Loucy (cell line): ENCODE results near the gene KLHDC8A.

ENCODE experiments used
- EZH2phosphoT487 ChIP-seq: fragments of 200-600 bp; IDR thresholded peaks from 2 replicates; pipeline ENCODE4 v1.6.1; 2018; ENCODE audit warnings: antibody characterized with exemption, mild to moderate bottlenecking, moderate library complexity, borderline replicate concordance
- TF ChIP-seq, protein P1 (sequence below): fragments of 200-600 bp; sonication (generic); conservative IDR thresholded peaks from 2 replicates; pipeline ENCODE4 v1.5.1; 2014; ENCODE audit warnings: mild to moderate bottlenecking, antibody characterized with exemption, low read length

DNA sequence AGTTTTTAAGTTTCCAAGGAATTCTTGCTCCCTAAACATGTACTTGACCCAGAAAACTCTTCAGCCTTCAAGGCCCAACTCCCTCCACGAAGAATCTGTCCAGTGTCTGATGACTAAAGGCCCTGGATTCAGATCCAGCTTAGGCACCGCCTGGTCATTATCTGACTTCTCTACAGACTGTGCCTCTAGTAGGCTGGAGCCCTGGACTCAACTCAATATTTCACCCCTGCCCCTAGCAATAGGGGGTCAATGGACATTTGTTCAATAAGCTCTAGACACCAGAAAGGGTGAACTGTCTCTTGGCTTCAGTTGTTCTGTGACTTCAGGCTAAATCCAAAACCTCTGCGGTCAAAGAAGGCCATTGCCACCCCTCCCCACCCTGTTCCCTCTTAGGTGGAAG lies 69.6 kb downstream of the KLHDC8A start:
- TF ChIP-seq, protein P1, sequence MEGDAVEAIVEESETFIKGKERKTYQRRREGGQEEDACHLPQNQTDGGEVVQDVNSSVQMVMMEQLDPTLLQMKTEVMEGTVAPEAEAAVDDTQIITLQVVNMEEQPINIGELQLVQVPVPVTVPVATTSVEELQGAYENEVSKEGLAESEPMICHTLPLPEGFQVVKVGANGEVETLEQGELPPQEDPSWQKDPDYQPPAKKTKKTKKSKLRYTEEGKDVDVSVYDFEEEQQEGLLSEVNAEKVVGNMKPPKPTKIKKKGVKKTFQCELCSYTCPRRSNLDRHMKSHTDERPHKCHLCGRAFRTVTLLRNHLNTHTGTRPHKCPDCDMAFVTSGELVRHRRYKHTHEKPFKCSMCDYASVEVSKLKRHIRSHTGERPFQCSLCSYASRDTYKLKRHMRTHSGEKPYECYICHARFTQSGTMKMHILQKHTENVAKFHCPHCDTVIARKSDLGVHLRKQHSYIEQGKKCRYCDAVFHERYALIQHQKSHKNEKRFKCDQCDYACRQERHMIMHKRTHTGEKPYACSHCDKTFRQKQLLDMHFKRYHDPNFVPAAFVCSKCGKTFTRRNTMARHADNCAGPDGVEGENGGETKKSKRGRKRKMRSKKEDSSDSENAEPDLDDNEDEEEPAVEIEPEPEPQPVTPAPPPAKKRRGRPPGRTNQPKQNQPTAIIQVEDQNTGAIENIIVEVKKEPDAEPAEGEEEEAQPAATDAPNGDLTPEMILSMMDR = no peak
- TF ChIP-seq EZH2phosphoT487 = no peak
